HEK293 (cell line): ENCODE measurements around the gene CCDC124.

ENCODE experiments used
- GFI1B ChIP-seq: fragments of 450-650 bp; formaldehyde crosslinking; IDR thresholded peaks from 2 replicates; pipeline ENCODE4 v1.5.1; 2016; ENCODE audit warnings: missing biosample characterization, missing genetic modification characterization
- PRDM1 ChIP-seq: fragments of 450-650 bp; formaldehyde crosslinking; IDR thresholded peaks from 2 replicates; pipeline ENCODE4; 2016; ENCODE audit warnings: missing biosample characterization, missing genetic modification characterization
- ZEB2 ChIP-seq: fragments of 450-650 bp; formaldehyde crosslinking; IDR thresholded peaks from 2 replicates; pipeline ENCODE4 v1.5.1; 2016; ENCODE audit warnings: missing biosample characterization, missing genetic modification characterization
- ZNF302 ChIP-seq: fragments of 450-650 bp; formaldehyde crosslinking; IDR thresholded peaks from 2 replicates; pipeline ENCODE4 v1.5.1; 2016; ENCODE audit warnings: missing biosample characterization, missing genetic modification characterization, low read depth
- ZNF426 ChIP-seq: fragments of 450-650 bp; formaldehyde crosslinking; IDR thresholded peaks from 2 replicates; pipeline ENCODE4 v1.5.1; 2017; ENCODE audit warnings: missing biosample characterization, missing genetic modification characterization, mild to moderate bottlenecking, inconsistent platforms, moderate library complexity
- ZNF530 ChIP-seq: fragments of 450-650 bp; formaldehyde crosslinking; IDR thresholded peaks from 2 replicates; pipeline ENCODE4 v1.5.1; 2016; ENCODE audit warnings: low read depth, missing biosample characterization, missing genetic modification characterization
- ZNF621 ChIP-seq: fragments of 450-650 bp; formaldehyde crosslinking; IDR thresholded peaks from 2 replicates; pipeline ENCODE4 v1.5.1; 2017; ENCODE audit warnings: missing biosample characterization, missing genetic modification characterization
- ZNF660 ChIP-seq: fragments of 450-650 bp; IDR thresholded peaks from 2 replicates; pipeline ENCODE4 v1.5.1; 2018; ENCODE audit warnings: missing biosample characterization, mild to moderate bottlenecking, missing genetic modification characterization
- TF ChIP-seq, protein P1 (sequence below): fragments of 450-650 bp; formaldehyde crosslinking; IDR thresholded peaks from 2 replicates; pipeline ENCODE4 v1.5.1; 2016; ENCODE audit warnings: missing biosample characterization, missing genetic modification characterization
- TF ChIP-seq, protein P2 (sequence below): fragments of 450-650 bp; formaldehyde crosslinking; IDR thresholded peaks from 2 replicates; pipeline ENCODE4 v1.5.1; 2016; ENCODE audit warnings: missing biosample characterization, missing genetic modification characterization

DNA sequence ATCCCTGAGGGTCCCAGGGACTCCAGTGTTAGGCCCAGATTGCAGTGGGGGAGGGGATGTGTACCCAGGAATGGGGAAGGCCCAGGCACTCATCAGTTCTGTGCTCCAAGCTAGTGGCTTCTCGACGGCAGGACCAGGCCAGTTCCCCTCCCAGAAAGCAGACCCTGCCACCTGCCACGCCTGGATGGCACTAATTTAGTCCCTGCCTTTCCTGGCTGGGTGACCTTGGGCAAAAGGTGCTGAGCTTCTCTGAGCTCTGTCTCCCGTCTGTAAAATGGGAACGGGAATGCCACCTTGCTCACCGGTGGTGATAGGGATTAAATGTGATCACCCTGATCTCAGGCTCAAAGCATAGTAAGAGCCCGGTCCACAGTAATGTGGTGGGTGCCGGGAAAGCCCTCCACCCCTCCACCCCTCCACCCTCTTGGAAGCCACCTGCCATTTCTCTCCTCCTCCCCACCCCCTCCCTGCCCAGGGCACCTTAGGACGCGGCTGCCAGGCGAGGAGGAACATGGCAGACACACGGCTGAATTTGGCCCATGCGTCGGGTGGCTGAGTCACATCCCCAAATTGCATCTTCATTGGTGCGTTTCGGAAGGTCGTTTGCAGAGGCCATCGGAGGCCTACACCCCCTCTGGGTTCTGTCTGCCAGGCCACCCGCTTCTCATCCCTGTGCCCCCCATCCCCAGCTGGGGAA lies 36.4 kb downstream of the CCDC124 start:
- TF ChIP-seq ZNF530 (tag by site-specific recombination) (no peak), ZEB2 (tag by site-specific recombination) (no peak), ZNF660 (tag by site-specific recombination) (no peak), ZNF426 (tag by site-specific recombination) (no peak), PRDM1 (no peak), ZNF621 (no peak), ZNF302 (tag by site-specific recombination) (no peak), GFI1B (tag by site-specific recombination) (no peak)
- TF ChIP-seq, protein P1, sequence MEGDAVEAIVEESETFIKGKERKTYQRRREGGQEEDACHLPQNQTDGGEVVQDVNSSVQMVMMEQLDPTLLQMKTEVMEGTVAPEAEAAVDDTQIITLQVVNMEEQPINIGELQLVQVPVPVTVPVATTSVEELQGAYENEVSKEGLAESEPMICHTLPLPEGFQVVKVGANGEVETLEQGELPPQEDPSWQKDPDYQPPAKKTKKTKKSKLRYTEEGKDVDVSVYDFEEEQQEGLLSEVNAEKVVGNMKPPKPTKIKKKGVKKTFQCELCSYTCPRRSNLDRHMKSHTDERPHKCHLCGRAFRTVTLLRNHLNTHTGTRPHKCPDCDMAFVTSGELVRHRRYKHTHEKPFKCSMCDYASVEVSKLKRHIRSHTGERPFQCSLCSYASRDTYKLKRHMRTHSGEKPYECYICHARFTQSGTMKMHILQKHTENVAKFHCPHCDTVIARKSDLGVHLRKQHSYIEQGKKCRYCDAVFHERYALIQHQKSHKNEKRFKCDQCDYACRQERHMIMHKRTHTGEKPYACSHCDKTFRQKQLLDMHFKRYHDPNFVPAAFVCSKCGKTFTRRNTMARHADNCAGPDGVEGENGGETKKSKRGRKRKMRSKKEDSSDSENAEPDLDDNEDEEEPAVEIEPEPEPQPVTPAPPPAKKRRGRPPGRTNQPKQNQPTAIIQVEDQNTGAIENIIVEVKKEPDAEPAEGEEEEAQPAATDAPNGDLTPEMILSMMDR, result no peak
- TF ChIP-seq, protein P2, sequence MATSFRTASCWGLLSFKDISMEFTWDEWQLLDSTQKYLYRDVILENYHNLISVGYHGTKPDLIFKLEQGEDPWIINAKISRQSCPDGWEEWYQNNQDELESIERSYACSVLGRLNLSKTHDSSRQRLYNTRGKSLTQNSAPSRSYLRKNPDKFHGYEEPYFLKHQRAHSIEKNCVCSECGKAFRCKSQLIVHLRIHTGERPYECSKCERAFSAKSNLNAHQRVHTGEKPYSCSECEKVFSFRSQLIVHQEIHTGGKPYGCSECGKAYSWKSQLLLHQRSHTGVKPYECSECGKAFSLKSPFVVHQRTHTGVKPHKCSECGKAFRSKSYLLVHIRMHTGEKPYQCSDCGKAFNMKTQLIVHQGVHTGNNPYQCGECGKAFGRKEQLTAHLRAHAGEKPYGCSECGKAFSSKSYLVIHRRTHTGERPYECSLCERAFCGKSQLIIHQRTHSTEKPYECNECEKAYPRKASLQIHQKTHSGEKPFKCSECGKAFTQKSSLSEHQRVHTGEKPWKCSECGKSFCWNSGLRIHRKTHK, result no peak
